Smooth muscle cell of the umbilical artery (primary cell): ENCODE results near the gene KLK10. TPM values are rescaled to one million over a fixed set of nuclear protein-coding genes. Genes with fewer than 3 reads are reported as not detected.

Experiments
- total RNA-seq: library from RNA; depleted of rRNA; stranded (reverse); fragments of >200 nt; gene quantifications from 2 replicates; pipeline ENCODE4 v1.2.3, GENCODE V29; 2014

Gene KLK10
- not detected in 2 replicates for total RNA-seq

GRCh38 chr19:51019544-51019925, at the start of gene KLK10:
Gene KLK10 (minus strand): TSS chr19:51019709. CDS start chr19:51019130, 579 bp downstream.

GRCh38 chr19:51064534-51065220, 45.2 kb upstream of the KLK10 start, which contains the start of gene KLK13:
Gene KLK13 (minus strand): TSS chr19:51065092. CDS start chr19:51065067, 25 bp downstream.

GRCh38 chr19:51034704-51035103, 15.2 kb upstream of the KLK10 start, which contains the start of gene KLK12:
Gene KLK12 (minus strand): TSS chr19:51035002. CDS start chr19:51034621, 381 bp downstream.

GRCh38 chr19:51026554-51026831, 7.0 kb upstream of the KLK10 start, which contains the start of gene KLK11:
Gene KLK11 (minus strand): TSS chr19:51026616. CDS start chr19:51025631, 985 bp downstream.

GRCh38 chr19:51001515-51001914, 18.0 kb downstream of the KLK10 start, which contains the start of gene KLK8:
Gene KLK8 (minus strand): TSS chr19:51001604. CDS start chr19:51001167, 437 bp downstream.

GRCh38 chr19:50983625-50984292, 35.8 kb downstream of the KLK10 start, which contains the start of gene KLK7:
Gene KLK7 (minus strand): TSS chr19:50983917. CDS start chr19:50982399, 1,518 bp downstream.

GRCh38 chr19:50969413-50969760, 50.1 kb downstream of the KLK10 start, which contains the start of gene KLK6:
Gene KLK6 (minus strand): TSS chr19:50969591. CDS start chr19:50968104, 1,487 bp downstream.

Other genes starting within 250 kb of the KLK10 start
- gene GPR32, start 249.2 kb downstream of the KLK10 start, total RNA-seq = not detected in 2 replicates
- not detected in 2 replicates for gene ACP4, start 229.3 kb downstream of the KLK10 start, total RNA-seq
- gene KLK1, start 195.9 kb downstream of the KLK10 start, total RNA-seq = not detected in 2 replicates
- gene KLK15, start 186.1 kb downstream of the KLK10 start, total RNA-seq = not detected in 2 replicates
- gene KLK3, start 164.8 kb downstream of the KLK10 start, total RNA-seq = not detected in 2 replicates
- not detected in 2 replicates for gene KLK2, start 146.3 kb downstream of the KLK10 start, total RNA-seq
- gene KLK4, start 108.3 kb downstream of the KLK10 start, total RNA-seq = not detected in 2 replicates
- not detected in 2 replicates for gene KLK5, start 66.7 kb downstream of the KLK10 start, total RNA-seq
- not detected in 2 replicates for gene KLK6, start 50.1 kb downstream of the KLK10 start, total RNA-seq
- gene KLK7, start 35.8 kb downstream of the KLK10 start, total RNA-seq = not detected in 2 replicates
- not detected in 2 replicates for gene KLK8, start 18.1 kb downstream of the KLK10 start, total RNA-seq
- not detected in 2 replicates for gene KLK11, start 6.9 kb upstream of the KLK10 start, total RNA-seq
- not detected in 2 replicates for gene KLK12, start 15.3 kb upstream of the KLK10 start, total RNA-seq
- gene KLK13, start 45.4 kb upstream of the KLK10 start, total RNA-seq = not detected in 2 replicates
- gene KLK14, start 63.2 kb upstream of the KLK10 start, total RNA-seq = not detected in 2 replicates
- gene CTU1, start 88.7 kb upstream of the KLK10 start, total RNA-seq = 8.6 and 8.7 TPM in 2 replicates
- gene SIGLEC9, start 105.2 kb upstream of the KLK10 start, total RNA-seq = not detected in 2 replicates
- gene SIGLEC7, start 122.6 kb upstream of the KLK10 start, total RNA-seq = not detected in 2 replicates
- gene CD33, start 205.4 kb upstream of the KLK10 start, total RNA-seq = not detected in 2 replicates
- gene SIGLECL1, start 231.4 kb upstream of the KLK10 start, total RNA-seq = not detected in 2 replicates